MM.1S (cell line): Measurements from ENCODE around the gene MYLK3.

ENCODE experiments used
- DNase-seq: peaks from one replicate; pipeline ENCODE4 v3.0.0-alpha.2; 2015
- H2AFZ ChIP-seq: fragments of 300-600 bp; sonication (generic); 2 replicates; pipeline ENCODE4 v1.6.0; 2016; ENCODE audit warnings: antibody characterized with exemption, low read length
- H3F3A ChIP-seq: fragments of 300-600 bp; sonication (generic); 2 replicates; pipeline ENCODE4 v1.6.1; 2016; ENCODE audit warnings: mild to moderate bottlenecking, antibody characterized with exemption, low read length, moderate library complexity, mixed read lengths; ENCODE audit not compliant: insufficient read depth
- H3K27ac ChIP-seq: fragments of 300-600 bp; sonication (generic); 2 replicates; pipeline ENCODE4 v1.5.1; 2016; ENCODE audit warnings: mild to moderate bottlenecking, low read length
- H3K27me3 ChIP-seq: fragments of 300-600 bp; sonication (generic); replicated peaks from 2 replicates; pipeline ENCODE4 v1.6.0; 2016; ENCODE audit warnings: low read length; ENCODE audit not compliant: insufficient read depth
- H3K36me3 ChIP-seq: fragments of 300-600 bp; sonication (generic); replicated peaks from 2 replicates; pipeline ENCODE4 v1.6.1; 2016; ENCODE audit warnings: mild to moderate bottlenecking, low read length, mixed read lengths; ENCODE audit not compliant: insufficient read depth
- H3K4me1 ChIP-seq: fragments of 300-600 bp; sonication (generic); 2 replicates; pipeline ENCODE4 v1.6.1; 2016; ENCODE audit warnings: low read length, mixed read lengths
- H3K4me2 ChIP-seq: fragments of 300-600 bp; sonication (generic); 2 replicates; pipeline ENCODE4 v1.6.0; 2016; ENCODE audit warnings: low read depth, low read length
- H3K4me3 ChIP-seq: fragments of 300-600 bp; sonication (generic); 2 replicates; pipeline ENCODE4 v1.5.1; 2016; ENCODE audit warnings: low read length, mixed read lengths
- H3K79me2 ChIP-seq: fragments of 300-600 bp; sonication (generic); 2 replicates; pipeline ENCODE4 v1.6.1; 2016; ENCODE audit warnings: mixed run types, low read length, mixed read lengths
- H3K9ac ChIP-seq: fragments of 300-600 bp; sonication (generic); 2 replicates; pipeline ENCODE4 v1.6.1; 2016; ENCODE audit warnings: low read length, mixed read lengths
- H3K9me2 ChIP-seq: fragments of 300-600 bp; sonication (generic); replicated peaks from 2 replicates; pipeline ENCODE4 v1.6.1; 2016; ENCODE audit warnings: mild to moderate bottlenecking, low read length, mixed read lengths; ENCODE audit not compliant: insufficient read depth
- H3K9me3 ChIP-seq: fragments of 300-600 bp; sonication (generic); replicated peaks from 2 replicates; pipeline ENCODE4 v1.6.1; 2016; ENCODE audit warnings: mild to moderate bottlenecking, low read length, mixed read lengths; ENCODE audit not compliant: insufficient read depth
- H4K20me1 ChIP-seq: fragments of 300-600 bp; sonication (generic); 2 replicates; pipeline ENCODE4 v1.6.1; 2016; ENCODE audit warnings: mild to moderate bottlenecking, low read length, moderate library complexity, mixed read lengths; ENCODE audit not compliant: insufficient read depth
- EZH2 ChIP-seq: fragments of 300-600 bp; sonication (generic); optimal IDR thresholded peaks from 2 replicates; pipeline ENCODE3; 2017; ENCODE audit warnings: low read depth, mild to moderate bottlenecking, antibody characterized with exemption, low read length, mixed read lengths
- EZH2phosphoT487 ChIP-seq: fragments of 300-600 bp; sonication (generic); IDR thresholded peaks from 2 replicates; pipeline ENCODE4 v1.6.1; 2018; ENCODE audit warnings: antibody characterized with exemption, low read length
- TF ChIP-seq, protein P1 (sequence below): fragments of 300-600 bp; sonication (generic); IDR thresholded peaks from 2 replicates; pipeline ENCODE4 v1.5.1; 2016; ENCODE audit warnings: antibody characterized with exemption, low read length, mixed read lengths

The MYLK3 gene

DNA sequence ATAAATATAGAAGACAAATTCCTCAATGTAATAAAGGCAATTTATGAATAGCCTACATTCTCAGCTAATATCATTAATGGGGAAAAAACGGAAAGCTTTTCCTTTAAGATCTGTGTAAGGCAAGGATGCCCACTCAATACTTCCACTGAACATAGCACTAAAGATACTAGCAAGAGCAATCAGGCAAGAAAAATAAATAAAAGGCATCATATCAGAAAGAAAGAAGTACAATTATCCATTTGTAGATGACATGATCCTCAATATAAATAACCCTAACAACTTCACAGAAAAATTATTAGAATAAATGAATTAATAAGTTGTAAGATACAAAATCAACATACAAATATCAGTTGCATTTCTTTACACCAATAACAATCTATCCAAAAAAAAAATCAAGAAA is 45.7 kb upstream of the MYLK3 start:
- DNase-seq, result no peak
- no peaks in the 10 kb centered on the region for H3K9me3 ChIP-seq

DNA sequence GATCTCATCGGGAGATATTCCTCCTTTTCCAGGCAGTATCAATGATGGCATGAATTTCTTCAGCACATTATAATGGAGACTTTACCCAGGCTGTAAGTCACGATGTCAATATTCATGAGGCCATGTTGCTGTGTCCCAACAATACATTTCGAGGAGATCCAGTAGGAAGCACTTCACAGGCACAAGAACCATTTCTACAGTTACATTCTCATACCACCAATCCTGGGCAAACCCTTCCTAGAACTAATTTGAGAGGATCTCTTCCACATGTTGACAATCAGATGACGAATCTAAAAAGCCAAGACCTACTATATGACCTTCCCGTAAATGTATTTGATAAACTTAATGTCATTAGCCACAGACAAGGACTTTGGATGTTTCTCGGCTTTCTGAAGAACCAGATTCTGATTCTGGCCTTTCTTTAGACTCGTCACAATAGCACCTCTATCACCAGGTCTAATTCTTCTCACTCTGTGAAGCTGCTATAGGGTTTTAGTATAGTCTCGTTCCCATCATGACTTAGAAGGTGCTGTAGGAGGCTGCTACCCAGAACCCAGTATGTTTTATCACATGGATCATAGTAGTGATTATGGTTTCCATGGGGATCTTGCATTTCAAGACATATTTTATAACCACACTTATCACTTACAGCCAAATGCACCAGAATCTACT is 42.6 kb upstream of the MYLK3 start:
- Histone ChIP-seq H3K9me3 (no peaks in the 10 kb centered on the region), H3K9me2 (no peaks in the 10 kb centered on the region), H3K27me3 (no peaks in the 10 kb centered on the region), H2AFZ (peak overlapping the region; percentile 93), H3K4me1 (peaks cover 18% of the 10 kb centered on the region), H3K9ac (peak overlapping the region; percentile 74; the same call in 1 of the 2 replicates), H3K4me3 (peak overlapping the region; percentile 92), H3K4me2 (peak overlapping the region; percentile 94), H3K36me3 (no peaks in the 10 kb centered on the region), H3F3A (peaks cover 12% of the 10 kb centered on the region), H3K27ac (no peak overlapping the region), H4K20me1 (no peaks in the 10 kb centered on the region), H3K79me2 (no peaks in the 10 kb centered on the region)
- TF ChIP-seq EZH2phosphoT487 (no peak), EZH2 (no peak)
- TF ChIP-seq, protein P1, sequence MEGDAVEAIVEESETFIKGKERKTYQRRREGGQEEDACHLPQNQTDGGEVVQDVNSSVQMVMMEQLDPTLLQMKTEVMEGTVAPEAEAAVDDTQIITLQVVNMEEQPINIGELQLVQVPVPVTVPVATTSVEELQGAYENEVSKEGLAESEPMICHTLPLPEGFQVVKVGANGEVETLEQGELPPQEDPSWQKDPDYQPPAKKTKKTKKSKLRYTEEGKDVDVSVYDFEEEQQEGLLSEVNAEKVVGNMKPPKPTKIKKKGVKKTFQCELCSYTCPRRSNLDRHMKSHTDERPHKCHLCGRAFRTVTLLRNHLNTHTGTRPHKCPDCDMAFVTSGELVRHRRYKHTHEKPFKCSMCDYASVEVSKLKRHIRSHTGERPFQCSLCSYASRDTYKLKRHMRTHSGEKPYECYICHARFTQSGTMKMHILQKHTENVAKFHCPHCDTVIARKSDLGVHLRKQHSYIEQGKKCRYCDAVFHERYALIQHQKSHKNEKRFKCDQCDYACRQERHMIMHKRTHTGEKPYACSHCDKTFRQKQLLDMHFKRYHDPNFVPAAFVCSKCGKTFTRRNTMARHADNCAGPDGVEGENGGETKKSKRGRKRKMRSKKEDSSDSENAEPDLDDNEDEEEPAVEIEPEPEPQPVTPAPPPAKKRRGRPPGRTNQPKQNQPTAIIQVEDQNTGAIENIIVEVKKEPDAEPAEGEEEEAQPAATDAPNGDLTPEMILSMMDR, result no peak
- DNase-seq, result no peak

More for the DNA sequence above, 45.7 kb upstream of the MYLK3 start:
- Histone ChIP-seq H3K4me2 (no peak overlapping the region), H3K9ac (no peak overlapping the region), H3K79me2 (no peaks in the 10 kb centered on the region), H3K4me1 (peaks cover 11% of the 10 kb centered on the region), H3K27ac (no peak overlapping the region), H4K20me1 (no peaks in the 10 kb centered on the region), H3F3A (peaks cover 11% of the 10 kb centered on the region), H3K4me3 (no peak overlapping the region), H2AFZ (no peak overlapping the region), H3K27me3 (no peaks in the 10 kb centered on the region), H3K9me2 (no peaks in the 10 kb centered on the region), H3K36me3 (no peaks in the 10 kb centered on the region)
- no peak for TF ChIP-seq EZH2

DNA sequence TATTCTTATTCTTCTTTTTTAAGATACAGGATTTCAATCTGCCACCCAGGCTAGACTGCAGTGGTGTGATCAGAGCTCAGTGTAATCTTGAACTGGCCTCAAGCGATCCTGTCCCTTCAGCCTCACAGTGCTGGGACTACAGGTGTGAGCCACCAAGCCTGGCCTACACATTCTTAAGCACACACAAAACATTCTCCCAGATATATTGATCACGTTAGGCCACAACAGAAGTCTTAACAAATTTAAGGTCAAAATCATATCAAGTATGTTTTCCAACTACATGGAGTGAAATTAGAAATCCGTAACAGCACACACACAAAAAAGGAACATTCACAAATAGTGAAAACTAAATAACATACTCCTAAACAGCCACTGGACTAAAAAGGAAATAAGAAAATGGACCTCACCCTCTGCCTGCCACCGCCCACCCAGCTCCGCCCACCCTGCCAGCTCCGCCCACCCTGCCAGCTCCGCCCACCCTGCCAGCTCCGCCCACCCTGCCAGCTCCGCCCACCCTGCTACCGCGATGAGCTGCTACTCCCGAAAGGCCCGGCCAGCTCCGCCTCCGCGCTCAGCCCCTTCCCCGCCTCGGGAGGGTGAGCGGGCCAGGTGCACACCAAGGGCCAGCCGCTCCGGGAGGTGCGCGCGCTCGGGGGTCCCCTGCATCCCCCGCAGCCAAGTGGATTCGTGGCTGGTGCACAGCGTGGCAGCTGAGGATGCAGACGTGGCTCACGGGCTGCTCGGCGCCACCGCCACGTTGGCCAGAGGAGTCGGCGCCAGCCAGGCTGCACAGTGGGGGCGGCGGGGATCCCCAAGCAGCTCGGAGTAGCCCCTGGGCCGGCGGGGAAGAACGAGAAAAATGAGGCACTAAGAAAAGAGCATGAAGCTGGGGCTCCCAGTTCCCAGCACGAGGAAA is 41.6 kb upstream of the MYLK3 start:
- Histone ChIP-seq H3K9ac (peak overlapping the region; percentile 74), H4K20me1 (no peaks in the 10 kb centered on the region), H3K4me3 (peak overlapping the region; percentile 92), H3K27me3 (no peaks in the 10 kb centered on the region), H3K36me3 (no peaks in the 10 kb centered on the region), H3K4me1 (peaks cover 18% of the 10 kb centered on the region), H3F3A (peaks cover 12% of the 10 kb centered on the region), H3K79me2 (no peaks in the 10 kb centered on the region), H3K9me3 (no peaks in the 10 kb centered on the region), H2AFZ (peak overlapping the region; percentile 93), H3K4me2 (peak overlapping the region; percentile 94), H3K27ac (peak overlapping the region; percentile 33; the same call in 1 of the 2 replicates), H3K9me2 (no peaks in the 10 kb centered on the region)
- TF ChIP-seq EZH2, result no peak
- TF ChIP-seq, protein P1, result no peak
- TF ChIP-seq EZH2phosphoT487, result no peak
- peak; percentile 83 for DNase-seq
